GM23338 (cell line): ENCODE results near the gene IFI44L.

Source experiments
- CREB1 ChIP-seq: fragments of 250-450 bp; sonication (Bioruptor Pico); IDR thresholded peaks from 2 replicates; pipeline ENCODE4 v1.5.0; 2020; ENCODE audit warnings: low read depth, mild to moderate bottlenecking, moderate library complexity
- EZH2 ChIP-seq: fragments of 200-600 bp; sonication (generic); IDR thresholded peaks from one replicate; pipeline ENCODE4 v1.8.0; 2017; ENCODE audit warnings: antibody characterized with exemption, mild to moderate bottlenecking, low read depth; ENCODE audit not compliant: unreplicated experiment
- EZH2phosphoT487 ChIP-seq: fragments of 200-600 bp; sonication (generic); IDR thresholded peaks from one replicate; pipeline ENCODE4 v1.8.1; 2018; ENCODE audit warnings: antibody characterized with exemption; ENCODE audit not compliant: unreplicated experiment
- JUNB ChIP-seq: IDR thresholded peaks from one replicate; pipeline ENCODE4 v1.6.1; 2016; ENCODE audit warnings: antibody characterized with exemption; ENCODE audit not compliant: unreplicated experiment
- POLR2AphosphoS5 ChIP-seq: IDR thresholded peaks from 2 replicates; pipeline ENCODE4 v1.6.1; 2016; ENCODE audit warnings: antibody characterized with exemption, low read depth
- TF ChIP-seq, protein P1 (sequence below), 2 experiments: fragments of 200-600 bp in 1 of 2; sonication (generic) in 1 of 2; conservative IDR thresholded peaks; 2 replicates each; pipeline versions ENCODE4 v1.5.1 to v1.6.1; 2016 to 2017; ENCODE audit warnings: antibody characterized with exemption in 2 of 2, low read depth in 2 of 2, mild to moderate bottlenecking in 2 of 2, moderate library complexity in 1 of 2
- TF ChIP-seq, protein P2 (sequence below): IDR thresholded peaks from one replicate; pipeline ENCODE4 v1.6.1; 2018; ENCODE audit warnings: antibody characterized with exemption; ENCODE audit not compliant: unreplicated experiment

DNA sequence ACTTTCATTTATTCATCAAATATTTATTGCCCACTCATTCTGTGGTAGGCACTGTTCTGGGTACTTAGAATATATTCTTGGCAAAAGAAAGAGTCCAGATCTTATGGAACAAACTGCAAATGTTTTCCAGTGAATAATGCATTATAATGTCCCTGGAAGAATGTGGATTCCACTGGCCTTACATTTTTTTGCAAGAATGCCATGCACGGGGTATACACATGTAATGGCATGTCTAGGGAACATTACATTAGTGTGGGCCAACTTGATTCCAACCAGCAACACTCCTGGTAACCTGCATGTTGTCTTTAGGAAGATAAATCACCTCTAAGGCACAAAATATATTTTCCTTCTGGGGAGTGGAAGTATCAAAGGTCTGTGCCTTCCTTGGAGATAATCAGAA, 33.0 kb upstream of the IFI44L start:
- TF ChIP-seq, protein P1, sequence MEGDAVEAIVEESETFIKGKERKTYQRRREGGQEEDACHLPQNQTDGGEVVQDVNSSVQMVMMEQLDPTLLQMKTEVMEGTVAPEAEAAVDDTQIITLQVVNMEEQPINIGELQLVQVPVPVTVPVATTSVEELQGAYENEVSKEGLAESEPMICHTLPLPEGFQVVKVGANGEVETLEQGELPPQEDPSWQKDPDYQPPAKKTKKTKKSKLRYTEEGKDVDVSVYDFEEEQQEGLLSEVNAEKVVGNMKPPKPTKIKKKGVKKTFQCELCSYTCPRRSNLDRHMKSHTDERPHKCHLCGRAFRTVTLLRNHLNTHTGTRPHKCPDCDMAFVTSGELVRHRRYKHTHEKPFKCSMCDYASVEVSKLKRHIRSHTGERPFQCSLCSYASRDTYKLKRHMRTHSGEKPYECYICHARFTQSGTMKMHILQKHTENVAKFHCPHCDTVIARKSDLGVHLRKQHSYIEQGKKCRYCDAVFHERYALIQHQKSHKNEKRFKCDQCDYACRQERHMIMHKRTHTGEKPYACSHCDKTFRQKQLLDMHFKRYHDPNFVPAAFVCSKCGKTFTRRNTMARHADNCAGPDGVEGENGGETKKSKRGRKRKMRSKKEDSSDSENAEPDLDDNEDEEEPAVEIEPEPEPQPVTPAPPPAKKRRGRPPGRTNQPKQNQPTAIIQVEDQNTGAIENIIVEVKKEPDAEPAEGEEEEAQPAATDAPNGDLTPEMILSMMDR (conservative IDR thresholded peaks at IDR 0.05; ENCODE audit: low read depth in 2 of 2), result no peak
- TF ChIP-seq POLR2AphosphoS5, result no peak
- TF ChIP-seq, protein P2, sequence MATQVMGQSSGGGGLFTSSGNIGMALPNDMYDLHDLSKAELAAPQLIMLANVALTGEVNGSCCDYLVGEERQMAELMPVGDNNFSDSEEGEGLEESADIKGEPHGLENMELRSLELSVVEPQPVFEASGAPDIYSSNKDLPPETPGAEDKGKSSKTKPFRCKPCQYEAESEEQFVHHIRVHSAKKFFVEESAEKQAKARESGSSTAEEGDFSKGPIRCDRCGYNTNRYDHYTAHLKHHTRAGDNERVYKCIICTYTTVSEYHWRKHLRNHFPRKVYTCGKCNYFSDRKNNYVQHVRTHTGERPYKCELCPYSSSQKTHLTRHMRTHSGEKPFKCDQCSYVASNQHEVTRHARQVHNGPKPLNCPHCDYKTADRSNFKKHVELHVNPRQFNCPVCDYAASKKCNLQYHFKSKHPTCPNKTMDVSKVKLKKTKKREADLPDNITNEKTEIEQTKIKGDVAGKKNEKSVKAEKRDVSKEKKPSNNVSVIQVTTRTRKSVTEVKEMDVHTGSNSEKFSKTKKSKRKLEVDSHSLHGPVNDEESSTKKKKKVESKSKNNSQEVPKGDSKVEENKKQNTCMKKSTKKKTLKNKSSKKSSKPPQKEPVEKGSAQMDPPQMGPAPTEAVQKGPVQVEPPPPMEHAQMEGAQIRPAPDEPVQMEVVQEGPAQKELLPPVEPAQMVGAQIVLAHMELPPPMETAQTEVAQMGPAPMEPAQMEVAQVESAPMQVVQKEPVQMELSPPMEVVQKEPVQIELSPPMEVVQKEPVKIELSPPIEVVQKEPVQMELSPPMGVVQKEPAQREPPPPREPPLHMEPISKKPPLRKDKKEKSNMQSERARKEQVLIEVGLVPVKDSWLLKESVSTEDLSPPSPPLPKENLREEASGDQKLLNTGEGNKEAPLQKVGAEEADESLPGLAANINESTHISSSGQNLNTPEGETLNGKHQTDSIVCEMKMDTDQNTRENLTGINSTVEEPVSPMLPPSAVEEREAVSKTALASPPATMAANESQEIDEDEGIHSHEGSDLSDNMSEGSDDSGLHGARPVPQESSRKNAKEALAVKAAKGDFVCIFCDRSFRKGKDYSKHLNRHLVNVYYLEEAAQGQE, result no peak
- no peak for TF ChIP-seq EZH2phosphoT487
- no peak for TF ChIP-seq JUNB
- TF ChIP-seq CREB1, result no peak
- TF ChIP-seq EZH2, result no peak
